OCI-LY7 (cell line): ENCODE data around the gene APEH. TPM values are rescaled to one million over a fixed set of nuclear protein-coding genes. Genes with fewer than 3 reads are reported as not detected.

Source experiments
- BruUV-seq: library from RNA; stranded (reverse); fragments of 400-500 nt; replicated peaks from 2 replicates; lab custom pipeline; 2021; lab: Mats Ljungman, UMichigan
- CTCF ChIA-PET: fragments of 300-600 bp; sonication (Branson Sonifier 250); formaldehyde crosslinking; loops from one replicate; lab custom pipeline; 2022; ENCODE audit warnings: antibody characterized with exemption; ENCODE audit not compliant: unreplicated experiment; lab: Charles Lee
- POLR2A ChIA-PET: fragments of 300-600 bp; sonication (Branson Sonifier 250); formaldehyde crosslinking; loops from one replicate; lab custom pipeline; 2022; ENCODE audit warnings: antibody characterized with exemption; lab: Charles Lee
- DNase-seq: peaks from one replicate; pipeline ENCODE4 v3.0.0-alpha.2; 2015; ENCODE audit warnings: low spot score
- H2AFZ ChIP-seq: fragments of 200-600 bp; sonication (generic), shearing (Covaris generic); 2 replicates; pipeline ENCODE4 v1.6.1; 2014; ENCODE audit warnings: mild to moderate bottlenecking, antibody characterized with exemption, low read length, moderate library complexity
- H3K27ac ChIP-seq: fragments of 200-600 bp; sonication (generic); 2 replicates; pipeline ENCODE4 v1.5.1; 2014; ENCODE audit warnings: mixed run types, low read depth, mild to moderate bottlenecking, moderate library complexity, low read length, inconsistent platforms; ENCODE audit not compliant: poor library complexity, severe bottlenecking
- H3K36me3 ChIP-seq: fragments of 200-600 bp; sonication (generic); 2 replicates; pipeline ENCODE4 v1.6.1; 2014; ENCODE audit warnings: mild to moderate bottlenecking, antibody characterized with exemption, low read length, moderate library complexity, mixed read lengths; ENCODE audit not compliant: insufficient read depth
- H3K4me1 ChIP-seq: fragments of 200-600 bp; sonication (generic); 2 replicates; pipeline ENCODE4 v1.5.1; 2014; ENCODE audit warnings: mild to moderate bottlenecking, low read length; ENCODE audit not compliant: insufficient read depth, poor library complexity, severe bottlenecking
- H3K4me2 ChIP-seq: fragments of 200-600 bp; sonication (generic); 2 replicates; pipeline ENCODE4 v1.6.1; 2014; ENCODE audit warnings: mild to moderate bottlenecking, low read length
- H3K4me3 ChIP-seq: fragments of 200-600 bp; sonication (generic); 2 replicates; pipeline ENCODE4 v1.5.1; 2014; ENCODE audit warnings: mild to moderate bottlenecking, low read depth, low read length; ENCODE audit not compliant: poor library complexity, severe bottlenecking
- H3K79me2 ChIP-seq: fragments of 200-600 bp; sonication (generic); 2 replicates; pipeline ENCODE4 v1.6.1; 2016; ENCODE audit warnings: low read depth, mild to moderate bottlenecking, low read length, moderate library complexity, mixed read lengths; ENCODE audit not compliant: insufficient read depth
- H3K9me2 ChIP-seq: fragments of 200-600 bp; sonication (generic); 2 replicates; pipeline ENCODE4 v1.6.1; 2016; ENCODE audit warnings: mild to moderate bottlenecking, low read length, mixed read lengths; ENCODE audit not compliant: insufficient read depth
- H3K9me3 ChIP-seq: fragments of 200-600 bp; sonication (generic); 2 replicates; pipeline ENCODE4 v1.6.1; 2014; ENCODE audit warnings: mild to moderate bottlenecking, mixed run types, low read length, mixed read lengths
- H4K20me1 ChIP-seq: fragments of 200-600 bp; sonication (generic); 2 replicates; pipeline ENCODE4 v1.6.1; 2014; ENCODE audit warnings: mild to moderate bottlenecking, antibody characterized with exemption, low read length, moderate library complexity, mixed read lengths; ENCODE audit not compliant: insufficient read depth
- CTCF ChIP-seq: fragments of 200-600 bp; sonication (generic); conservative IDR thresholded peaks from 2 replicates; pipeline ENCODE4 v1.5.1; 2014; ENCODE audit warnings: mild to moderate bottlenecking, antibody characterized with exemption, low read length, moderate library complexity, mixed read lengths
- EZH2phosphoT487 ChIP-seq: fragments of 200-600 bp; sonication (generic); IDR thresholded peaks from 2 replicates; pipeline ENCODE4 v1.6.1; 2018; ENCODE audit warnings: low read depth, borderline replicate concordance, mild to moderate bottlenecking, mixed run types, antibody characterized with exemption, low read length, moderate library complexity, mixed read lengths
- intact Hi-C: fragments of 100-400 bp; cut with micrococcal nuclease; formaldehyde crosslinking; loops from one replicate; pipeline ENCODE4 v1.10.0; 2022; ENCODE audit not compliant: unreplicated experiment
- small RNA-seq: library from RNA; depleted of rRNA; stranded (forward); fragments of <200 nt; gene quantifications from one replicate; pipeline ENCODE3, GENCODE V24; 2014
- total RNA-seq, 2 experiments: library from RNA; depleted of rRNA in 1 of 2; stranded (reverse); fragments of >200 nt in 1 of 2; shearing (Covaris generic) in 1 of 2; gene quantifications; 2 replicates each; pipeline ENCODE4 v1.2.3, GENCODE V29; 2014 to 2022

APEH gene
- total RNA-seq, 2 experiments from 2014 or later, result 112 to 132 TPM

- TF ChIP-seq EZH2phosphoT487 (no peak), CTCF (no peak)
- POLR2A ChIA-PET, result interaction anchor here (0.6 kb wide), 1 partner anchor 11 kb away, joined by 5 read pairs; no protein-coding TSS in a partner anchor
- no peaks in the 10 kb centered on the region for H3K79me2 ChIP-seq
Observed at GRCh38 chr3:49733551-49733950, 59.4 kb downstream of the APEH start.

More at GRCh38 chr3:49733551-49733950, 59.4 kb downstream of the APEH start:
- CTCF ChIA-PET, result interaction anchor here (0.6 kb wide), 1 partner anchor 461 kb away, joined by 3 read pairs; no protein-coding TSS in a partner anchor
- H3K9me2 ChIP-seq, result no peaks in the 10 kb centered on the region
- H3K9me3 ChIP-seq, result no peaks in the 10 kb centered on the region
- H4K20me1 ChIP-seq, result no peaks in the 10 kb centered on the region
- H2AFZ ChIP-seq, result no peak overlapping the region
- H3K4me2 ChIP-seq, result no peak overlapping the region
- H3K4me1 ChIP-seq, result no peaks in the 10 kb centered on the region
- H3K4me3 ChIP-seq, result no peak overlapping the region
- H3K36me3 ChIP-seq, result peaks cover 76% of the 10 kb centered on the region
- H3K27ac ChIP-seq, result no peak overlapping the region
- no peak for DNase-seq
- intact Hi-C loops, result no loop called here
- no TSS peak for BruUV-seq

Small RNAs within 50 kb of the gene (small RNA-seq; reads per million reads assigned to genes)
- gene AMIGO3, result not detected

Other genes starting within 250 kb of the APEH start
- 8.3 and 15.4 TPM in 2 replicates for gene NICN1, start 245.0 kb upstream of the APEH start, total RNA-seq (2014; rRNA removed; shearing (Covaris generic))
- 23.2 and 27.3 TPM in 2 replicates for gene NICN1, start 245.0 kb upstream of the APEH start, total RNA-seq (2022)
- 10.6 and 10.9 TPM in 2 replicates for gene DAG1, start 204.1 kb upstream of the APEH start, total RNA-seq (2014; rRNA removed; shearing (Covaris generic))
- 14.9 and 15.6 TPM in 2 replicates for gene DAG1, start 204.1 kb upstream of the APEH start, total RNA-seq (2022)
- gene BSN, start 119.9 kb upstream of the APEH start, total RNA-seq (2014; rRNA removed; shearing (Covaris generic)), result 0.03 TPM in 2 replicates
- gene BSN, start 119.9 kb upstream of the APEH start, total RNA-seq (2022), result 0.20 and 0.27 TPM in 2 replicates
- 12.5 and 13.1 TPM in 2 replicates for gene MST1, start 15.1 kb downstream of the APEH start, total RNA-seq (2014; rRNA removed; shearing (Covaris generic))
- 24.2 and 26.2 TPM in 2 replicates for gene MST1, start 15.1 kb downstream of the APEH start, total RNA-seq (2022)
- gene RNF123, start 15.2 kb downstream of the APEH start, total RNA-seq (2014; rRNA removed; shearing (Covaris generic)), result 20.8 and 39.2 TPM in 2 replicates
- 48.4 and 50.6 TPM in 2 replicates for gene RNF123, start 15.2 kb downstream of the APEH start, total RNA-seq (2022)
- gene AMIGO3, start 45.3 kb downstream of the APEH start, total RNA-seq (2014; rRNA removed; shearing (Covaris generic)), result 2.9 and 4.4 TPM in 2 replicates
- gene AMIGO3, start 45.3 kb downstream of the APEH start, total RNA-seq (2022), result 0.80 TPM in 1 of 2 replicates, not detected in the other
- gene GMPPB, start 49.6 kb downstream of the APEH start, total RNA-seq (2014; rRNA removed; shearing (Covaris generic)), result 40.7 and 43.6 TPM in 2 replicates
- gene GMPPB, start 49.6 kb downstream of the APEH start, total RNA-seq (2022), result 52.4 and 54.5 TPM in 2 replicates
- 23.1 and 27.4 TPM in 2 replicates for gene IP6K1, start 112.2 kb downstream of the APEH start, total RNA-seq (2014; rRNA removed; shearing (Covaris generic))
- gene IP6K1, start 112.2 kb downstream of the APEH start, total RNA-seq (2022), result 27.0 and 30.9 TPM in 2 replicates
- not detected in 2 replicates for gene CDHR4, start 125.5 kb downstream of the APEH start, total RNA-seq (2014; rRNA removed; shearing (Covaris generic))
- gene CDHR4, start 125.5 kb downstream of the APEH start, total RNA-seq (2022), result 0.32 TPM in 1 of 2 replicates, not detected in the other
- 12.8 and 18.4 TPM in 2 replicates for gene INKA1, start 128.9 kb downstream of the APEH start, total RNA-seq (2014; rRNA removed; shearing (Covaris generic))
- gene INKA1, start 128.9 kb downstream of the APEH start, total RNA-seq (2022), result 7.6 and 7.9 TPM in 2 replicates
- 18.1 and 26.3 TPM in 2 replicates for gene UBA7, start 139.6 kb downstream of the APEH start, total RNA-seq (2014; rRNA removed; shearing (Covaris generic))
- 14.2 and 14.7 TPM in 2 replicates for gene UBA7, start 139.6 kb downstream of the APEH start, total RNA-seq (2022)
- gene TRAIP, start 182.2 kb downstream of the APEH start, total RNA-seq (2014; rRNA removed; shearing (Covaris generic)), result 24.4 and 38.6 TPM in 2 replicates
- 41.8 and 48.9 TPM in 2 replicates for gene TRAIP, start 182.2 kb downstream of the APEH start, total RNA-seq (2022)
- gene CAMKV, start 195.6 kb downstream of the APEH start, total RNA-seq (2014; rRNA removed; shearing (Covaris generic)), result not detected in 2 replicates
- gene CAMKV, start 195.6 kb downstream of the APEH start, total RNA-seq (2022), result 0.37 and 0.63 TPM in 2 replicates
- gene MST1R, start 229.5 kb downstream of the APEH start, total RNA-seq (2014; rRNA removed; shearing (Covaris generic)), result 0.05 and 0.82 TPM in 2 replicates
- gene MST1R, start 229.5 kb downstream of the APEH start, total RNA-seq (2022), result 0.17 and 0.38 TPM in 2 replicates